Fibroblast of lung (primary cell): ENCODE measurements around the gene DAD1.

ENCODE experiments used
- EZH2 ChIP-seq: IDR thresholded peaks from 2 replicates; pipeline ENCODE4 v1.5.1; 2012; ENCODE audit warnings: low read length, control low read depth, mild to moderate bottlenecking; ENCODE audit errors: missing control alignments
- TF ChIP-seq, protein P1 (sequence below), 2 donors: IDR thresholded peaks in 1 of 2; conservative IDR thresholded peaks in 1 of 2; 1 replicate in 1 of 2; 2 replicates in 1 of 2; pipeline ENCODE4 v1.5.1; 2011 to 2012; ENCODE audit warnings: low read length in 2 of 2, control low read depth in 1 of 2, inconsistent platforms in 1 of 2, low read depth in 1 of 2, mild to moderate bottlenecking in 1 of 2

DNA sequence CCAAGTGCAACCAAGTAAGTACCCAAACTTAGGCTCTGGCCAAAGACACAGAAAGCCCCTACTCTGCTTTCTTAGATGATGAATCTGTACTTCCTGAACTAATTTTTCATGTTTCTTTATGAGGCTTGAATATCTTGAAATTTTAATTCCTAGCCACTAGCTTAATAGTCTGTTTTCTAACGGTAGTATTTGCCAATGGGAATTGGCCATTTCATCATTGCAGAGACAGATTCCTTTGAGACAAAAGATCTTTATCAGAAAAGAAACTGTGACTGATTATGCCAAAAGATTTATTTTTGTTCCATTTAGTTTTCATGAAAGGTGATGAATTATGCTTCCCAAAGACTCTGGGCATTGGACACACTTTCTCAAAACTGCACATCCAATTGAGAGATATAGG is 48.7 kb downstream of the DAD1 start:
- TF ChIP-seq EZH2: no peak
- TF ChIP-seq, protein P1, sequence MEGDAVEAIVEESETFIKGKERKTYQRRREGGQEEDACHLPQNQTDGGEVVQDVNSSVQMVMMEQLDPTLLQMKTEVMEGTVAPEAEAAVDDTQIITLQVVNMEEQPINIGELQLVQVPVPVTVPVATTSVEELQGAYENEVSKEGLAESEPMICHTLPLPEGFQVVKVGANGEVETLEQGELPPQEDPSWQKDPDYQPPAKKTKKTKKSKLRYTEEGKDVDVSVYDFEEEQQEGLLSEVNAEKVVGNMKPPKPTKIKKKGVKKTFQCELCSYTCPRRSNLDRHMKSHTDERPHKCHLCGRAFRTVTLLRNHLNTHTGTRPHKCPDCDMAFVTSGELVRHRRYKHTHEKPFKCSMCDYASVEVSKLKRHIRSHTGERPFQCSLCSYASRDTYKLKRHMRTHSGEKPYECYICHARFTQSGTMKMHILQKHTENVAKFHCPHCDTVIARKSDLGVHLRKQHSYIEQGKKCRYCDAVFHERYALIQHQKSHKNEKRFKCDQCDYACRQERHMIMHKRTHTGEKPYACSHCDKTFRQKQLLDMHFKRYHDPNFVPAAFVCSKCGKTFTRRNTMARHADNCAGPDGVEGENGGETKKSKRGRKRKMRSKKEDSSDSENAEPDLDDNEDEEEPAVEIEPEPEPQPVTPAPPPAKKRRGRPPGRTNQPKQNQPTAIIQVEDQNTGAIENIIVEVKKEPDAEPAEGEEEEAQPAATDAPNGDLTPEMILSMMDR (conservative IDR thresholded peaks at IDR 0.05 in 1 of 2, IDR thresholded peaks at IDR 0.05 in 1 of 2; ENCODE audit: low read depth in 1 of 2, low read length in 2 of 2): no peak
